ENCODE results near the gene TEX53. TPM values are rescaled to one million over a fixed set of nuclear protein-coding genes. Genes with fewer than 3 reads are reported as not detected.

The TEX53 gene
- polyA plus RNA-seq, 3 donors, result not detected

DNA sequence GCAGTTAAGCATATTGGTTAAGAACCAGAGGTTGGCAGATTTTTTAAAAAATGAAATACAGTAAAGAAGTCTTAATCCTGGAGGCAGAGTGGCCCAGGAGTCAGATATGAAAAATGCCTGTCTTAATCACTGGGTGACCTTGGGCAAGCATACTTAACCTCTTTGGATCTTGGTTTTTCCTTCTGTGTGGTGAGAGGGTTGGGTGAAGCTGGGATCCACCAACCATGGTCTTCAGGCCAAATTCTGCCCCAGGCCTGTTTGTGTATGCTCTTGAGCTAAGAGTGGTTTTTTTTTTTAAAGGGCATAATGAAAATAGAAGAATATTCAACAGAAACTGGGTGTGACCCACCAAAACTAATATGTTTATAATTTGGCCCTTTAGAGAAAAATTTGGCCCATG, 44.4 kb upstream of the TEX53 start:
- no peak overlapping the region for H2AFZ ChIP-seq (ENCODE audit: insufficient read depth, low read depth, low read length, poor library complexity, severe bottlenecking)
- Mint-ChIP-seq H3K9me3 (peaks cover 0 to 2% (median 0%) of the 10 kb centered on the region in 7 donors), H3K36me3 (no peaks in the 10 kb centered on the region)

DNA sequence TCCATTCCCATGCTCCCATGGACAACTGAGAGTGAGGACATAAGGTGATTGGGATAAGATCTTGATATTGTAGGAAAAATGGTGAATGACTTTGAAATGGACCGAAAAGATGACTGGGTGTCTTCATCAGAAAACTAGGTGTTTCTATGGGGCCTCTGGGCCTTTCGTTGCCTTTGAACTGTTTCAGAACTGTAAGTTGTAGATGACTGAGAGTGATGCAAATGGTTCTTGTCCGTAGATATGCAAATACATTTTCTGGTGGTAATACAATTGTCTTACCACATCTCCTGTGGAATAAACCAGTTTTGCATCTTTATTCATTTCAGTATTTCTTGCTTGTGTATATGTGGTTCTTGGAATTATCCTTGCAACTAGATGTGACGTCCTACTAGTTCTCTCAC, 40.3 kb upstream of the TEX53 start:
- Mint-ChIP-seq H3K4me1 (peaks cover 3% of the 10 kb centered on the region), H3K27ac (no peak overlapping the region), H3K36me3 (no peaks in the 10 kb centered on the region), H3K4me3 (no peak overlapping the region), H3K9me3 (peaks cover 0 to 2% (median 0%) of the 10 kb centered on the region in 7 donors), H3K27me3 (ENCODE audit: low read depth in 3 of 3) (peaks cover 0 to 2% (median 0%) of the 10 kb centered on the region in 3 donors)
- no peak overlapping the region for H3K9ac ChIP-seq (ENCODE audit: insufficient read depth, low read length, poor library complexity, severe bottlenecking)
- H2AFZ ChIP-seq (ENCODE audit: insufficient read depth, low read depth, low read length, poor library complexity, severe bottlenecking), result no peak overlapping the region
- no peaks in the 10 kb centered on the region for H3K27me3 ChIP-seq (ENCODE audit: control insufficient read depth in 2 of 2, insufficient read depth in 2 of 2, low read length in 2 of 2)
- H3K4me2 ChIP-seq (replicated peaks; ENCODE audit: extremely low read depth, low read length, poor library complexity, severe bottlenecking), result no peak overlapping the region
- DNase-seq, result no peak
- H3K36me3 ChIP-seq (replicated peaks in 1 of 2; ENCODE audit: control insufficient read depth in 1 of 2, insufficient read depth in 2 of 2, low read length in 2 of 2), result no peaks in the 10 kb centered on the region
- TF ChIP-seq, protein P1, sequence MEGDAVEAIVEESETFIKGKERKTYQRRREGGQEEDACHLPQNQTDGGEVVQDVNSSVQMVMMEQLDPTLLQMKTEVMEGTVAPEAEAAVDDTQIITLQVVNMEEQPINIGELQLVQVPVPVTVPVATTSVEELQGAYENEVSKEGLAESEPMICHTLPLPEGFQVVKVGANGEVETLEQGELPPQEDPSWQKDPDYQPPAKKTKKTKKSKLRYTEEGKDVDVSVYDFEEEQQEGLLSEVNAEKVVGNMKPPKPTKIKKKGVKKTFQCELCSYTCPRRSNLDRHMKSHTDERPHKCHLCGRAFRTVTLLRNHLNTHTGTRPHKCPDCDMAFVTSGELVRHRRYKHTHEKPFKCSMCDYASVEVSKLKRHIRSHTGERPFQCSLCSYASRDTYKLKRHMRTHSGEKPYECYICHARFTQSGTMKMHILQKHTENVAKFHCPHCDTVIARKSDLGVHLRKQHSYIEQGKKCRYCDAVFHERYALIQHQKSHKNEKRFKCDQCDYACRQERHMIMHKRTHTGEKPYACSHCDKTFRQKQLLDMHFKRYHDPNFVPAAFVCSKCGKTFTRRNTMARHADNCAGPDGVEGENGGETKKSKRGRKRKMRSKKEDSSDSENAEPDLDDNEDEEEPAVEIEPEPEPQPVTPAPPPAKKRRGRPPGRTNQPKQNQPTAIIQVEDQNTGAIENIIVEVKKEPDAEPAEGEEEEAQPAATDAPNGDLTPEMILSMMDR (IDR thresholded peaks at IDR 0.05), result no peak
- H3K27ac ChIP-seq (ENCODE audit: low read depth in 1 of 2, low read length in 2 of 2), result no peak overlapping the region
- no peaks in the 10 kb centered on the region for H3K9me3 ChIP-seq (replicated peaks in 1 of 2; ENCODE audit: control insufficient read depth in 1 of 2, insufficient read depth in 1 of 2, low read length in 2 of 2)
- WGBS (ENCODE audit: insufficient coverage), result 100% methylated on average over 1 of the region's 4 CpGs
- no peaks in the 10 kb centered on the region for H3K4me1 ChIP-seq (ENCODE audit: control insufficient read depth in 1 of 2, insufficient read depth in 2 of 2, low read length in 2 of 2)
- H3K4me3 ChIP-seq (replicated peaks in 1 of 3; ENCODE audit: low read depth in 2 of 3, low read length in 3 of 3), result no peak overlapping the region
- no peaks in the 10 kb centered on the region for H4K20me1 ChIP-seq (ENCODE audit: insufficient read depth, low read length)
- no peaks in the 10 kb centered on the region for H3K79me2 ChIP-seq (ENCODE audit: insufficient read depth, low read length)
- intact Hi-C loops (cut with micrococcal nuclease), result no loop called here

More for the DNA sequence above, 44.4 kb upstream of the TEX53 start:
- Histone ChIP-seq H4K20me1 (ENCODE audit: insufficient read depth, low read length) (no peaks in the 10 kb centered on the region), H3K9ac (ENCODE audit: insufficient read depth, low read length, poor library complexity, severe bottlenecking) (no peak overlapping the region), H3K79me2 (ENCODE audit: insufficient read depth, low read length) (no peaks in the 10 kb centered on the region), H3K9me3 (replicated peaks in 1 of 2; ENCODE audit: control insufficient read depth in 1 of 2, insufficient read depth in 1 of 2, low read length in 2 of 2) (no peaks in the 10 kb centered on the region), H3K36me3 (replicated peaks in 1 of 2; ENCODE audit: control insufficient read depth in 1 of 2, insufficient read depth in 2 of 2, low read length in 2 of 2) (no peaks in the 10 kb centered on the region), H3K27me3 (ENCODE audit: control insufficient read depth in 2 of 2, insufficient read depth in 2 of 2, low read length in 2 of 2) (no peaks in the 10 kb centered on the region), H3K4me2 (replicated peaks; ENCODE audit: extremely low read depth, low read length, poor library complexity, severe bottlenecking) (no peak overlapping the region), H3K4me3 (replicated peaks in 1 of 3; ENCODE audit: low read depth in 2 of 3, low read length in 3 of 3) (no peak overlapping the region), H3K4me1 (ENCODE audit: control insufficient read depth in 1 of 2, insufficient read depth in 2 of 2, low read length in 2 of 2) (no peaks in the 10 kb centered on the region), H3K27ac (ENCODE audit: low read depth in 1 of 2, low read length in 2 of 2) (no peak overlapping the region)
- DNase-seq, result no peak
- Mint-ChIP-seq H3K27me3 (ENCODE audit: low read depth in 3 of 3) (peaks cover 0 to 2% (median 1%) of the 10 kb centered on the region in 3 donors), H3K4me3 (no peak overlapping the region), H3K4me1 (peaks cover 3% of the 10 kb centered on the region), H3K27ac (no peak overlapping the region)
- intact Hi-C loops (cut with micrococcal nuclease), result no loop called here
- TF ChIP-seq, protein P1 (IDR thresholded peaks at IDR 0.05), result no peak

Data from CD14-positive monocyte (primary cell).